ENCODE measurements around the gene TLX2. TPM values are rescaled to one million over a fixed set of nuclear protein-coding genes. Genes with fewer than 3 reads are reported as not detected.

TLX2 gene
- total RNA-seq, 1 experiment from 2014 or later, result 0.34 TPM

- no peak for DNase-seq (ENCODE audit: low read depth)
Measured at GRCh38 chr2:74496997-74497776, 17.1 kb upstream of the TLX2 start.

DNA sequence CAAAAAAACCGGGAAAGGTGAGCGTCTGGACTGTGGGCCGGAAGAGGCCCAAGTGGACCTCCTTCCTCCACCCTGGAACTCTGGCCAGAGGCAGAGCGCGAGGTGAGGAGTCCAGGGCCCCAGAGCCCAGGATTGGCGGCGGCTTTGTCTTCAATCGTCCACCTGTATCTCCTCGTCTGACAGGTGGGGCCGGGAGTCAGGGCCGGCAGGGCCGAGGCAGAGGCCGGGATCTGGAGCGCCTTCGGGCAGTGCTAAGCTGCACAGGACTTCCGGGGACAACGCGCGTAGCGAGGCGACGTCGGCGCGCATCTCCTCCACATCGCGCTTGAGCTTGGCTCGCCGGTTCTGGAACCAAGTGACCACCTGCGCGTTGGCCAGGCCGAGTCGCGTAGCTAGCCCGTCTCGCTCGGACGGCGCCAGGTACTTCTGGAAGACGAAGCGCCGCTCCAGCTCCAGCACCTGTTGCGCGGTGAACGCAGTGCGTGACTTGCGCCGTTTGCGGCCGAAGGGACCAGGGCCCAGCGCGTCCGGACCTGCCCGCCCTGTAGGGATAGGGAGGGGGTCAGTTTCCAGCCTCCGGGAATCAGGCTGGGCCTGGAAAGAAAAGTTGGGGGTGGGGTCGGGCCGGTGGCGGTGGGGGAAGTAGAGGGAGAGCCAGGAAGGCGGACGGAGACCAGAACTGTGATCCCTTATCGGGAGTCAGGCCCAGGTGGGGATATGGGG, 16.3 kb upstream of the TLX2 start:
- peak; percentile 24 for DNase-seq (ENCODE audit: low read depth)

GRCh38 chr2:74498500-74499266, 15.6 kb upstream of the TLX2 start:
- DNase-seq (ENCODE audit: low read depth), result peak; percentile 65

DNA sequence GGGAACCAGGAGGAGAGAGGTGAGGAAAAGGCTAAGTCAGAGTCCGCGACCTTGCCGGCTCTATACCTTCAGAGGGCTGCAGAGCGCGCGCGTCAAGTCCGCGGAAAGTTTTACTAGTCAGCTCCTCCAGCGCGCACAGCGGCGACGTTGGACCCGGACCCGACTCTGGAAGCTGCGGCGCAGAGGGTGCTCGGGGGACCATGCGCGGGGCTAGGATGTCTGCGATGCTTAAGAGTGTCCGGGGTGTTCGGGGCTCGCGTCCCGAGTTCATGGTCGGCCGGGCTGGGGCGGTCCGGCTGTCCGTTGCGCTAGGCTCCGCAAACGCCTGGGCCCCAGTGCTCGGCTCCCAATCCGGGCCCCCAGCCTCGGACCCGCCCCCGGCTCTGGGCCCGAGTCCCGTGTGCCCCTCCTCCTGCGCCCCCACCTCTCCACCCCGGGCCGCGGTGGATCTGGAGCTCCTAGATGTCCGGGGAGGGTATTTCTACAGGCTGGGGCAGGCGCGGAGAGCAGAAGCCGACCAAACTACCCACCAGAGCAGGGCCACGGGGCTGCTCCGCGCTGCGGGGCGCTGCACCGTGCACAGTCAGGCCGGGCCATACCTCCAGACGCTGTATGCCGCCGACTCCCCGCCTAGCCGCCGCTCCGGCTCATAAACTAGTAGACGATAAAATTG, 14.8 kb upstream of the TLX2 start, which contains the start of gene LBX2:
Gene LBX2 (minus strand): TSS at position 337 of the 673 bp plus-strand sequence. CDS start 66 bp downstream, at position 271.
- DNase-seq (ENCODE audit: low read depth), result no peak

- DNase-seq (ENCODE audit: low read depth), result no peak
Measured at GRCh38 chr2:74499940-74500577, 14.2 kb upstream of the TLX2 start.

DNA sequence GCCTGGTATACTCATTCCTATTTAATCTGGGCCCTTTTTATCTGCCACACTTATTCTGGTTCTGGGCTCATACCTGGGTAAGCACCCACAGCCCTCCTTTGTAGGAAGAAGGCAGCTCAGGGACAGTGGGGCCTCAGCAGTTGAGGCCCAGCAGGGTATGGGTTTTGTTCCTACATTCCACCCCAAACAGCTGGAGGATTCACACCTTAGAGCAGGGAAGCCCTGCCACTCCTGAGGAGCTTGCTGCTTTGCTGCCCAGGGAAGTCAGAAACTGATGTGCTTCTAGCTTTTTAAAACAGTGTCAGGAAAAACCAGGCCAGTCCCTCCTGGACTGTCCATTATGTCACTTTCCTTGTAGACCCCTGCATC, 13.7 kb upstream of the TLX2 start:
- DNase-seq (ENCODE audit: low read depth), result no peak

GRCh38 chr2:74501335-74502071, 12.7 kb upstream of the TLX2 start:
- DNase-seq (ENCODE audit: low read depth), result no peak

- no peak for DNase-seq (ENCODE audit: low read depth)
Measured at GRCh38 chr2:74502147-74502719, 12.0 kb upstream of the TLX2 start.

DNA sequence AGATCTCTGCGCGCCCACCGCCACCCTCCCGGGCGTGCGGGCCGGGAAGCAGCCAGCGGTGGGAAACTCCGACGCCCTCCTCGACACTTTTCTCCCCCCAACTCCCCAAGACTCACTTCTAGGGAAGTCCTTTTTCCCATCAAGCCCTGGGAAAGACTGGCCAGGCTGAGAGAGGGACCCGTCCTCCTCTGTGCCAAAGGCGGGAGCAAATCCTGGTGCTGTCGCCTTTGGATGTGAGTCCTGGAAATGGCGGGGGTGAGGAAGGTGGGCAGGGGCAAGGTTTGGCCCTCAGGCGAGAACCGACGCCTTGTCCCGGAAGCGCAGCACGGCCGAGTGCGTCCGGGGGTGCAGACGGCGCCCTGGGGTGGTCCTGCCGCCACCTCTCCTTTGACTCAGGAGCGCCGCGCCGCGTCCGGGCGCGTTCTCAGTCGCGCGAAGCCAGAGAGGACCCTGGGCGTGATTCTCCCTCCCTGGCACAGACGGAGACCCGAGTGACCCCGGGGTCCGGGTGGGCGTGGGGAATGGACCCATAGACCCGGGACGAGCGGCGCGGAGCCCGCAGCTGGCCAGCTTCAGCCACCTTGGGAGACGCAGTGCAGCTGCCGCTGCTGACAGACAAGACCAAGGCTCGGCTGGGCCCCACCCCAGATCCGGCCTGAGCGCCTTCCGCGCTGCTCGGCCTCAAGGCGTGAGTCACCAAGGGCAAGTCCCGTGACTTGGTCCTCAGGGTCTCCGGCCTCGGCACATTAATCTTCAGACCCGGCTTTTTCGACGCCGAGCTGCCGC, 11.3 kb upstream of the TLX2 start:
- peak; percentile 73 for DNase-seq (ENCODE audit: low read depth)

DNA sequence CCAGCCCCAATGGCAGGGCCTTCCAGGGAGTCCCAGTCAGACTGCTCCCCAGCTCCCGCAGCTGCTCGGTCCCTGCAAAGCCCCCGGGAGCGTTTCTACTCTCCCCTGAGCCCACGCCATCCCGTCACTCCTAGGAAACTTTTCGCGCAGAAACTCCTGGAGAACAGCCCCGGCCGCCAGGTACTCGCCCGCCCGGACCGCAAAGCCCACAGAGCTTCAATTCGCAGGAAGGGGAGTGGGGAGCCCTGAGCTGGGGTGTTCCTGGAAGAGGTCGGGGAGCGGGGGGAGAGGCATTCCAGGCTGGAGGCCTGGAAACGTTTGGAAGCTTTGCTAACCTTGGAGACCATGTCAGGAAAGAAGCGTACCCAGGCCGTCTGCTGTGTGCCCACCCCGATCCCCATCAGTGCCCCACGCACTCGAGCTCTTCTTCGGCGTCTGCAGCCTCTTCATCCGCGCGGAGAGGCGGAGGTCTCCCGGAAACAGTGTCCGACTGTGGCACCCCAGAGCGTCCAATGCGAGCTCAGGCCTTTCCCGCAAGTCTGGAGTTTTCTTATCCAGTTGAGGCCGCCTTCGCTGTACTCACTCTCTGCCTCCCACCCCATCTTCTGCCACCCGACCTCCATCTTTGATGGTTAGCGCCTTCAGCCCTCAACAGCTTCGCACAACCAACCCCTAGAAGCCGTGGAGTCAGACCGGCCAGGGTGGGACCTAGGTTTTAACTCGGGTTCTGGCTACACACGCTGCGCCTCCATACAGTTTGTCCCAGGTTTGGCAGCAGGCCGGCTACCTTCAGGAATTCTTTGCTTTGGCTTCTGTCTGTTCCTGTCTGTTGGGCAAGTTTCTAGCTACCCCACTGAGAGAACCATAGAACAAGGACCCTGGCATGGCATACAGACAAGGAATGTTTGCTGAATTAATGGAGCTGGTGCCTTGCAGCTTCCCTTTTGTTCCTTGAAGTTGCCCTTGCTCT, 10.5 kb upstream of the TLX2 start:
- no peak for DNase-seq (ENCODE audit: low read depth)

- no peak for DNase-seq (ENCODE audit: low read depth)
Measured at GRCh38 chr2:74504591-74504990, 9.7 kb upstream of the TLX2 start.

GRCh38 chr2:74505448-74506246, 8.6 kb upstream of the TLX2 start:
- no peak for DNase-seq (ENCODE audit: low read depth)

- peak; percentile 97 for DNase-seq (ENCODE audit: low read depth)
Measured at GRCh38 chr2:74507145-74507925, 6.9 kb upstream of the TLX2 start, which contains the start of gene PCGF1. TSS of gene PCGF1 (minus strand) at chr2:74507695. CDS start at chr2:74507668, 27 bp downstream.

GRCh38 chr2:74507926-74508520, 6.2 kb upstream of the TLX2 start:
- peak; percentile 18 for DNase-seq (ENCODE audit: low read depth)

DNA sequence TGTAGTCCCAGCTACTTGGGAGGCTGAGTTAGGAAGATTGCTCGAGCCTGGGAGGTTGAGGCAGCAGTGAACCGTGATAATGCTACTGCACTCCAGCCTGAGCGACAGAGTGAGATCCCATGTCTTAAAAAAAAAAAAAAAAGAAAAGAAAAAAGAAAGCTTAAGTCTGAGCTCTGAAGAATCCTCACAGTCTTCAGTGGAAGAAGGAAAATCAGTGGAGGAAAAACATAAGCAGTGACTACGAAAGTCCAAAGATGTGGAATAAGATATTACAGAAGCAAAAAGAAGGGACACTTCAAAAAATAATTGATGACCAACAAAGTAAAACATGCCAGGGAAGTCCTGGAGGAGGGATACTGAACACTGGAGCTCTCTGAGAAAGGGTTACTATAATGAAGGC, 4.0 kb upstream of the TLX2 start:
- no peak for DNase-seq (ENCODE audit: low read depth)
